ENCODE data around the gene FBXL4. TPM values are rescaled to one million over a fixed set of nuclear protein-coding genes. Genes with fewer than 3 reads are reported as not detected.

Gene FBXL4
- total and polyA plus RNA-seq, 2 of the 8 experiments (the other 6 are each of a cell fraction or from before 2014, with no cell fraction given): 6.9 to 13.8 TPM

GRCh38 chr6:98824902-98825599 lies 122.7 kb downstream of the FBXL4 start (continued):
- TF ChIP-seq HDAC2 (IDR thresholded peaks at IDR 0.05; ENCODE audit: borderline replicate concordance in 1 of 2, low read depth in 2 of 2, low read length in 2 of 2): 0 out of 4 replicates have a peak, but pooled peaks of 1 of the 2 experiments have one; percentile 12
- TF ChIP-seq TEAD4 (IDR thresholded peaks at IDR 0.05; ENCODE audit: low read depth, low read length): peak; percentile 61
- TF ChIP-seq YY1 (IDR thresholded peaks at IDR 0.05; ENCODE audit: low read depth, low read length): no peak
- TF ChIP-seq JUN (IDR thresholded peaks at IDR 0.05; ENCODE audit: low read depth, low read length): no peak
- peak; percentile 84 for TF ChIP-seq SUZ12 (IDR thresholded peaks at IDR 0.05; ENCODE audit: low read length)
- no peak for TF ChIP-seq CREB1 (IDR thresholded peaks at IDR 0.05)

Measured in H1 (cell line).